ENCODE results near the gene TEX22. TPM values are rescaled to one million over a fixed set of nuclear protein-coding genes. Genes with fewer than 3 reads are reported as not detected.
A peak's percentile ranks its signal among the peaks of the same experiment; 100 is the strongest.

The TEX22 gene
- total RNA-seq, 1 donor from 2014 or later: 3.8 TPM

- ATAC-seq: no peak
- peaks cover 29% of the 10 kb centered on the region for H3K4me1 ChIP-seq
- no peak overlapping the region for H3K4me3 ChIP-seq
- H3K9me3 ChIP-seq: no peaks in the 10 kb centered on the region
- no peak for DNase-seq
- intact Hi-C loops (cut with DNase I): no loop called here
- H3K36me3 ChIP-seq: peaks cover 12% of the 10 kb centered on the region
- H3K27ac ChIP-seq: no peak overlapping the region
- H3K27me3 ChIP-seq (ENCODE audit: low read depth): no peaks in the 10 kb centered on the region
- TF ChIP-seq, protein P1, sequence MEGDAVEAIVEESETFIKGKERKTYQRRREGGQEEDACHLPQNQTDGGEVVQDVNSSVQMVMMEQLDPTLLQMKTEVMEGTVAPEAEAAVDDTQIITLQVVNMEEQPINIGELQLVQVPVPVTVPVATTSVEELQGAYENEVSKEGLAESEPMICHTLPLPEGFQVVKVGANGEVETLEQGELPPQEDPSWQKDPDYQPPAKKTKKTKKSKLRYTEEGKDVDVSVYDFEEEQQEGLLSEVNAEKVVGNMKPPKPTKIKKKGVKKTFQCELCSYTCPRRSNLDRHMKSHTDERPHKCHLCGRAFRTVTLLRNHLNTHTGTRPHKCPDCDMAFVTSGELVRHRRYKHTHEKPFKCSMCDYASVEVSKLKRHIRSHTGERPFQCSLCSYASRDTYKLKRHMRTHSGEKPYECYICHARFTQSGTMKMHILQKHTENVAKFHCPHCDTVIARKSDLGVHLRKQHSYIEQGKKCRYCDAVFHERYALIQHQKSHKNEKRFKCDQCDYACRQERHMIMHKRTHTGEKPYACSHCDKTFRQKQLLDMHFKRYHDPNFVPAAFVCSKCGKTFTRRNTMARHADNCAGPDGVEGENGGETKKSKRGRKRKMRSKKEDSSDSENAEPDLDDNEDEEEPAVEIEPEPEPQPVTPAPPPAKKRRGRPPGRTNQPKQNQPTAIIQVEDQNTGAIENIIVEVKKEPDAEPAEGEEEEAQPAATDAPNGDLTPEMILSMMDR (IDR thresholded peaks at IDR 0.05): no peak
These were observed 2.8 kb upstream of the TEX22 start for GRCh38 chr14:105395538-105395854.

DNA sequence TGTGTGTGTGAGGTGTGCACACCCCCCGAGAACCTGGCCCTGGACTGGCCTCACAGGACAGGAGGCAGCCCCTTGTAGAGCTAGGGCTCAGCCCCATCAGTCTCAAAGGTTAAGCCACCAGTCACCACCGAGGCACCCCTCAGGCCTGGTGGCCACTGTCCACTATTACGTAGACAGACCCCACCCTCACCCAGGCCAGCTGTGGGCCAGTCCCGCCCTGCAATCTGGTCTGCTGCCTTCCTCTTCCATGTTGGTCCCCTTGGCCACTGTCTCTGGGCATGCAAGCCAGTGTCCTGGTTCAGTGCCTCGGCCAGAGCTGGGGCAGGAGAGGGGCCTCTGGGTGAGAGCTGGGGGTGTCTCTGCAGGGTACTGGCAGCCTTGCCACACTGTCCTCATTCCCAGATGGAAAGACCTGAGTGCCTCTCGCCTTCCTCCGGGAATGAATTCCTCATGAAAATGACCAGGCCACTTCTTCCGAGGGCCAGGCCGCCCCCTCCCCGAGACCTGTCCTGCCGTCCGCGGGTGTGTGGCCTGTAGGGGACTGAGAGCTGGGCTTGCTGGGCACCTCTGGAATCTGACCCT is 897 bp upstream of the TEX22 start:
- TF ChIP-seq, protein P1 (IDR thresholded peaks at IDR 0.05): no peak
- Histone ChIP-seq H3K4me1 (peaks cover 25% of the 10 kb centered on the region), H3K4me3 (peak overlapping the region; percentile 90), H3K36me3 (peaks cover 12% of the 10 kb centered on the region), H3K27me3 (ENCODE audit: low read depth) (no peaks in the 10 kb centered on the region), H3K27ac (peak overlapping the region; percentile 97), H3K9me3 (no peaks in the 10 kb centered on the region)
- no peak for ATAC-seq
- DNase-seq: no peak
- intact Hi-C loops (cut with DNase I): no loop called here

DNA sequence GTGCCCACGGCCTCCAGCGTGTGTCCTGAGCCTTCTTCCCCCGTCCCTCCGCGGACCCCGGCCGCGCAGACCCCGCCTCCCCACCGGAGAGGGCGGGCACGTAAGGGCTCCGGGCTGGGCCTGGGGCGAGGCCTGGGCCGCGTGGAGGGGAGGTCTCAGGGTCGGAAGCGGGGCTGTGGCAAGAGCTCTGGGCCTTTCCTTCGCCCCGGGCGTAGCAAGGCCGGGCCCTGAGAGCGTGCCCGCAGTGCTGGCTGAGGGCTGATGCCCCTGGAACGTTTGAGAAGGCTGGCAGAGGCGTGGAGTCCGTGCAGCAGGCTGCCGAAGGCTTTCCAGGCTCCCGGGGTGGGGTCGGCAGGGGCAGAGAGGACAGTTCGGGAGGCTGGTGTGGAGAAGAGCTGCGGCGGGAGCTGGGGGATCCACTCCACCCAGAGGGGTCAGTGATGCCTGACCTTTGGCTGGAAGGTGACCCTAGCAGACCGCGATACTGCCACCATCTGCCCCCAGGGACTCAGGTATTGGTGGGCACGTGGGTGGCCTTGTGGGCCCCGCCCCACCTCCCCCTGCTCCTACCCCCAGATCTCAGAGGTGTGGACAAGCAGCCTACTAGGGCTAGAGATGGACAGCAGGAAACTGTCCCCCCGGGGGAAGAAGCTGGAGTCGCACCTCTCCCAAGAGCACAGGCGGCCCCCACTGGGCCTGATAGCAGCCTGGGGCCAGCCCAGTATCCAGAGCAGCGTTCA is 558 bp downstream of the TEX22 start:
- TF ChIP-seq, protein P1 (IDR thresholded peaks at IDR 0.05): peak; percentile 15
- Histone ChIP-seq H3K27ac (peak overlapping the region; percentile 97), H3K4me1 (peaks cover 22% of the 10 kb centered on the region), H3K4me3 (peak overlapping the region; percentile 90), H3K27me3 (ENCODE audit: low read depth) (no peaks in the 10 kb centered on the region), H3K9me3 (no peaks in the 10 kb centered on the region), H3K36me3 (peaks cover 9% of the 10 kb centered on the region)
- intact Hi-C loops (cut with DNase I): no loop called here
- DNase-seq (no peak), ATAC-seq (peak; percentile 53 to 65)

DNA sequence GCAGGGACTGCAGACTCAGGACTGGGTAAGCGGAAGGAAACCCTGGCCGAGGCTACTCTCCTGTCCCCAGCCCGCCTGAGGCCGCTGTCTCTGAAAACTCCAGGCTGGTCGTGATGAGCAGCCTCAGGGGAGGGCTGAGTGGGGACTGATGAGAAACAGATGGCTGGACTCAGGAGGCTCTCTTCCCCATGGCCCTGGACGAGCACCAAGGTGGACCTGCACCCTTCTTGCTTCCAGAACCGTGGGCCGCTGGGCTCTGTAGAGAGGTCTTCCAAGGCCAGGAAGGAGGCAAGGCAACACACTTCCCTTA is 1.1 kb downstream of the TEX22 start:
- H3K36me3 ChIP-seq: peaks cover 6% of the 10 kb centered on the region
- TF ChIP-seq, protein P1 (IDR thresholded peaks at IDR 0.05): no peak
- H3K9me3 ChIP-seq: no peaks in the 10 kb centered on the region
- no peak for DNase-seq
- no peak overlapping the region for H3K27ac ChIP-seq
- no peaks in the 10 kb centered on the region for H3K27me3 ChIP-seq (ENCODE audit: low read depth)
- H3K4me1 ChIP-seq: peaks cover 22% of the 10 kb centered on the region
- ATAC-seq: no peak
- peak overlapping the region; percentile 90 for H3K4me3 ChIP-seq
- intact Hi-C loops (cut with DNase I): no loop called here

GRCh38 chr14:105400016-105400415 is 1.7 kb downstream of the TEX22 start:
- Histone ChIP-seq H3K27ac (no peak overlapping the region), H3K9me3 (no peaks in the 10 kb centered on the region), H3K4me1 (peaks cover 22% of the 10 kb centered on the region), H3K27me3 (ENCODE audit: low read depth) (no peaks in the 10 kb centered on the region), H3K36me3 (no peaks in the 10 kb centered on the region), H3K4me3 (no peak overlapping the region)
- intact Hi-C loops (cut with DNase I): no loop called here
- TF ChIP-seq, protein P1 (IDR thresholded peaks at IDR 0.05): no peak
- no peak for ATAC-seq
- no peak for DNase-seq

Data from lower lobe of right lung (tissue), 2 donors.